ENCODE measurements around the gene PRRX2.
A peak's percentile ranks its signal among the peaks of the same experiment; 100 is the strongest.

- TF ChIP-seq, protein P1, sequence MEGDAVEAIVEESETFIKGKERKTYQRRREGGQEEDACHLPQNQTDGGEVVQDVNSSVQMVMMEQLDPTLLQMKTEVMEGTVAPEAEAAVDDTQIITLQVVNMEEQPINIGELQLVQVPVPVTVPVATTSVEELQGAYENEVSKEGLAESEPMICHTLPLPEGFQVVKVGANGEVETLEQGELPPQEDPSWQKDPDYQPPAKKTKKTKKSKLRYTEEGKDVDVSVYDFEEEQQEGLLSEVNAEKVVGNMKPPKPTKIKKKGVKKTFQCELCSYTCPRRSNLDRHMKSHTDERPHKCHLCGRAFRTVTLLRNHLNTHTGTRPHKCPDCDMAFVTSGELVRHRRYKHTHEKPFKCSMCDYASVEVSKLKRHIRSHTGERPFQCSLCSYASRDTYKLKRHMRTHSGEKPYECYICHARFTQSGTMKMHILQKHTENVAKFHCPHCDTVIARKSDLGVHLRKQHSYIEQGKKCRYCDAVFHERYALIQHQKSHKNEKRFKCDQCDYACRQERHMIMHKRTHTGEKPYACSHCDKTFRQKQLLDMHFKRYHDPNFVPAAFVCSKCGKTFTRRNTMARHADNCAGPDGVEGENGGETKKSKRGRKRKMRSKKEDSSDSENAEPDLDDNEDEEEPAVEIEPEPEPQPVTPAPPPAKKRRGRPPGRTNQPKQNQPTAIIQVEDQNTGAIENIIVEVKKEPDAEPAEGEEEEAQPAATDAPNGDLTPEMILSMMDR (IDR thresholded peaks at IDR 0.05), result peak; percentile 76
- no peak for TF ChIP-seq EZH2 (IDR thresholded peaks at IDR 0.05; ENCODE audit: borderline replicate concordance, insufficient read depth, low read depth, low read length, poor library complexity, severe bottlenecking)
Observed at GRCh38 chr9:129624168-129624759, 41.2 kb upstream of the PRRX2 start.
